AG04450 (cell line): ENCODE results near the gene CAPN5. TPM values are rescaled to one million over a fixed set of nuclear protein-coding genes. Genes with fewer than 3 reads are reported as not detected.

Experiments
- CTCF ChIA-PET: fragments of 300-600, 350-600 bp; formaldehyde crosslinking; extraction: SDS; loops from one replicate; lab custom pipeline; 2022; ENCODE audit warnings: antibody characterized with exemption, inconsistent platforms; lab: Charles Lee
- POLR2A ChIA-PET: fragments of 350-600 bp; formaldehyde crosslinking; extraction: SDS; loops from one replicate; lab custom pipeline; 2021; ENCODE audit warnings: antibody characterized with exemption, inconsistent platforms; lab: Yijun Ruan, JAX
- DNase-seq: peaks from one replicate; pipeline ENCODE4 v3.0.0-alpha.2; 2011; ENCODE audit warnings: low read depth, low spot score
- H3K27ac ChIP-seq: one replicate; pipeline ENCODE4 v1.5.1; 2012; ENCODE audit warnings: low read depth, low read length, control low read depth
- H3K27me3 ChIP-seq: one replicate; pipeline ENCODE4 v1.6.0; 2012; ENCODE audit warnings: low read length; ENCODE audit not compliant: control insufficient read depth, insufficient read depth
- H3K4me3 ChIP-seq: 2 replicates; pipeline ENCODE4 v1.5.1; 2011; ENCODE audit warnings: mild to moderate bottlenecking, low read depth, low read length, control low read depth
- H3K9me3 ChIP-seq: 2 replicates; pipeline ENCODE4 v1.5.1; 2012; ENCODE audit warnings: low read length; ENCODE audit not compliant: control insufficient read depth, insufficient read depth
- CTCF ChIP-seq: IDR thresholded peaks from 2 replicates; pipeline ENCODE4 v1.5.1; 2011; ENCODE audit warnings: low read depth, low read length, control low read depth, inconsistent platforms
- polyA plus RNA-seq: library from polyadenylated mRNA; depleted of rRNA; stranded (reverse); fragments of >200 nt; gene quantifications from 2 replicates; pipeline ENCODE4 v1.2.3, GENCODE V29; 2011

The CAPN5 gene
- polyA plus RNA-seq, 1 experiment = 18.6 TPM

GRCh38 chr11:77150836-77151235, 84.1 kb downstream of the CAPN5 start:
- CTCF ChIA-PET = no interaction called here
- Histone ChIP-seq H3K9me3 (no peaks in the 10 kb centered on the region), H3K27me3 (peaks cover 41% of the 10 kb centered on the region), H3K4me3 (no peak overlapping the region), H3K27ac (no peak overlapping the region)
- POLR2A ChIA-PET = no interaction called here
- no peak for TF ChIP-seq CTCF
- DNase-seq = no peak

GRCh38 chr11:77151804-77152509, 85.2 kb downstream of the CAPN5 start:
- no peaks in the 10 kb centered on the region for H3K9me3 ChIP-seq
- H3K27me3 ChIP-seq = peaks cover 37% of the 10 kb centered on the region
- DNase-seq = no peak
- H3K4me3 ChIP-seq = no peak overlapping the region
- ChIA-PET CTCF (interaction anchor here (1.0 kb wide), 1 partner anchor 25 kb away, joined by 3 read pairs; no protein-coding TSS in a partner anchor), POLR2A (no interaction called here)
- no peak overlapping the region for H3K27ac ChIP-seq
- TF ChIP-seq CTCF = no peak

GRCh38 chr11:77152846-77153245, 86.1 kb downstream of the CAPN5 start:
- DNase-seq = no peak
- ChIA-PET POLR2A (no interaction called here), CTCF (interaction anchor here (1.6 kb wide), 1 partner anchor 26 kb away, joined by 4 read pairs; no protein-coding TSS in a partner anchor)
- H3K9me3 ChIP-seq = no peaks in the 10 kb centered on the region
- H3K4me3 ChIP-seq = no peak overlapping the region
- TF ChIP-seq CTCF = no peak
- peaks cover 35% of the 10 kb centered on the region for H3K27me3 ChIP-seq
- H3K27ac ChIP-seq = no peak overlapping the region

GRCh38 chr11:77153276-77154185, 86.8 kb downstream of the CAPN5 start:
- Histone ChIP-seq H3K9me3 (no peaks in the 10 kb centered on the region), H3K27me3 (peaks cover 33% of the 10 kb centered on the region), H3K4me3 (no peak overlapping the region), H3K27ac (no peak overlapping the region)
- ChIA-PET POLR2A (no interaction called here), CTCF (interaction anchor here (1.6 kb wide), 1 partner anchor 27 kb away, joined by 4 read pairs; no protein-coding TSS in a partner anchor)
- DNase-seq = no peak
- no peak for TF ChIP-seq CTCF
